HPDE6-E6E7 (cell line): ENCODE data around the gene RNH1.
A peak's percentile ranks its signal among the peaks of the same experiment; 100 is the strongest.

Source experiments
- DNase-seq: peaks from one replicate; pipeline ENCODE4 v3.0.0; 2011; ENCODE audit warnings: missing footprints; ENCODE audit errors: extremely low spot score

RNH1 gene

DNA sequence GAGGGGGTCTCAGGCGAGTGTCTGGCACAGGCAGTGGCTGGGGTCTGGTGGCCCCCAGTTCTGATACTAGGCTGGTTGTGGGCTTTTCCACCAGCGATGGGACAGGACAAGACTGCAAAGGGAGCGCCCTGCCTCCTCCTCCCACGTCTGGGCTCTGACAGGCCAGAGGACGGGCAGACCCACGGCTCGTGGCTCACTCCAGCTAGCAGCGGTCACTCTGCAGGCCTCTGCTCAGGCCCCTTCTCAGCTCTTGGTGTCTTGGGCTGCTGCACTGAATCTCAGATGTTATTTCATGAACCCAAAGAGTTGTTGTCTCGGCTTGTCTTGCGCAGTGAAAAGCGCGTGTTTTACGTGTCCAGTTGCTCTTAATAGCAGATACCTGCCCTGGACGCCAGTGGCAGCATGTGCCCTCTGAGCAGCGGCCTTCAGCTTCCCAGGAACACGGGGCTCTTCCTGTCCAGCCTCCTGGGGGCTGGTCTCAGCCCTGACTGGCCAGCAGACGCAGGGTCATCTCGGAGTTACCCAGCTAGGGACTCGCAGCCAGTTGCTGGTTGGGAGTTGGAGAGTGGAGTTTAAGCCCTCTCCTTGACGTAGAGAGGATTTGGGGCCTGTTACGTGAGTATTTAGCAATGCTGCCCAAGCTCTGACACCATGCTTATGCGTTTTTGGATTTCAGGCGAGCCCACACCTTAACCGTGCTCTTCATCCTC lies 47.4 kb downstream of the RNH1 start:
- no peak for DNase-seq

DNA sequence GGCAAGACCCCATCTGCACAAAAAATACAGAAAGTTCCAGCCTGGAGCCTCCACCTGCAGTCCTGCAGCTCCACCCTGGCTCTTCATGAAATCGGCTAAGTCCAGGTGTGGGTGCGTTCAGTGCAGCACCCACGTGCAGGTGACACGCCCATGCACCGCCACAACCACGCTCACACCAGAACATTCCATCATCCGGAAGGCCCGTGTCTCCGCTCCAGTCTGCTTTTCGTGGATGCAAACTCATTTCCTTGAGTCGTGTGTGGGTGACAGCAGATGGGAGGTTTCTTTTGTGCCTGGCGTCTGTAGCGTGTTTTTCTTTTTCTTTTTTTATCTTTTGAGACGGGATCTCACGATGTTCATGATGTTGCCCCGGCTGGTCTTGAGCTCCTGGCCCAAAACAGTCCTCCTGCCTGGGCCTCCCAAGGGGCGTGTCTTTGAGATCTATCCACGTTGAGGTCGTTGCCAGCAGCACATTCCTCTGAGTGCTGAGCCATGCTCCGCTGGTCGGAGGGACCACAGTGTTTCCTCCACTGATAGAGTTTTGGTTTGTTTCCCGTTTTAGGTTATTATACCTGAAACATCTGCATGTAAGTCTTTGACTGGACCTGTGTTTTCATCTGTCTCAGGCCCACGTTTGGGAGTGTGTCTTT lies 49.8 kb downstream of the RNH1 start:
- DNase-seq: no peak

DNA sequence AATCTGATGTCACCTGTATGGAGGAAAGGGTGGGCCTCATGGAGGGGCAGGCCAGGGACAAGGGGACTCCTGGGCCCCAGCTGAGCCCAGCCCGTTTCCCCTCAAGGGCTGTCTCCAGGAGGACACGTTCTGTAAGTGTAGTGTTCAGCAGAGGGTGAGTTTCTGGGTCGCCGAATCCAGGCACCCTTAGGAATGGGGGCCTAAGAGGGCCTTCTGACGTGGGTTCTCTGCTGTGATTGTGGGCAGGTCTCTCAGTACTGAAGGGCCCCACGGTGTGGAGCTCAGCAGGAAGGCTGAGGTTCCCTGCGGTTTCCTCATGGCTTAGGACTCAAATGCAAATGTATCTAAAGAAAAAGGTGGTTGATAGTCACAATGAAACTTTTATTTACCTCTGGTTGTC lies 50.5 kb downstream of the RNH1 start:
- DNase-seq: no peak

DNA sequence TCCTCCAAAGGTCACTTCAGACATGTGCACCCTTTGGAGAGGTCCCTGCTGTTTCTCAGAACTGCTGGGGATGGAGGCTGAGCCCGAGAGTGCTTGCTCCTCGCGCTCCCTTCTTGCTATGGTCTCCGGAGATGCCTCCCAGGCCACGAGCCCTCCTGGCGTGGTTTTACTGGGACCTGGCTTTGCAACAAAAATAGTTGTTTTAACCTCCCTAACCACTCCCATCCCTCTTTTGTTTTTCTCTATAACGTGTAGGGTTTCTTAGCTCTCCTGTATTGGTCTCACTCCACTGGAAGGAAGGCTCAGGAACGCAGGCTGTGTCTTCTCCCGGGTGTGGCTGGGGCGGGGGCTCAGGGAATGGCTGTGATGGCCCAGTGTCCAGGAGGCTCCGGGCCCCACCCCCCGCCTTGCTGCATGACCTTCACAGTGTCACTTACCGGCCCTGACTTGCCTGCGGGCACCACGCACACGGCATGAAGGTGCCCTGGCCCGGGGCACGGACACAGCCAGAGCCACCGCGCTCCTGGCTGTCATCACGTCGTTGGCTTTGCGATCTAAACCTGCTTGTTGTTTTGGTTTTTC lies 51.4 kb downstream of the RNH1 start:
- no peak for DNase-seq

DNA sequence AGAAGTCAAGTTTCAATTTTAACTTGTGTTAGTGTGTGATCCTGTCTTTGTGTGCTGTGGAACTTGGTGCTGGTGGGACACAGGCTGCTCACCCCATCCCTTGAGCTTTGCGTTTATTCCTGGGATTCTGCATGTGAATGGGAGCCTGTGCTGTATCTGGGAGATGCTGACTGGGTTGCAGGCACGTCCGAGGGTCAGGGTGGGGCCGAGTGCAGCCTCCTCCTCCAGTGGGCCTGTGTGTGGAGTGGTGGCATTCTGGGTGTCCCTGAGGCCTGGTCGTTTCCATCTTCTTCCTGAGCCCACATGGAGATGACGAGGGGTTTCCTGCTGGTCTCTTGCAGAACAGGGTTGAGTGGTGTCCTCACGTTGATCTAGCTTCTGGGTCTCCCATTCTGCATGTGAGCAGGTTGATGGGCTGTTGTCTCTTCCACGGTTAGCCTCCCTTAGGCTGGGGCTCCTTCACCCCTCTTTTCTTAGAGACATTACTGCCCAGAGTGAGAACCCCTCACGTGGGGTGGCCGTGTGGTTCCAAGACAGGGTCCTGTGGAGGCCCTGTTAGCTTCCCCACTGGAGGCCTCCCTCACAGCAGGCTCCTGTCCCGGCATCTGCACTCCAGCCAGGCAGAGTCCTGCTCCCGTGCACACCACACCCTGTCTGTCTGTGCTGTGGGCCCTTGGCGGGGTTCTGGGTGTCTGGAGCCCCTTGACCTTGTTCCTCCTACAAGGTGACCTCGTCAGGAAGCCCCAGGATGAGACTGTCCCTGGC lies 52.1 kb downstream of the RNH1 start:
- no peak for DNase-seq

DNA sequence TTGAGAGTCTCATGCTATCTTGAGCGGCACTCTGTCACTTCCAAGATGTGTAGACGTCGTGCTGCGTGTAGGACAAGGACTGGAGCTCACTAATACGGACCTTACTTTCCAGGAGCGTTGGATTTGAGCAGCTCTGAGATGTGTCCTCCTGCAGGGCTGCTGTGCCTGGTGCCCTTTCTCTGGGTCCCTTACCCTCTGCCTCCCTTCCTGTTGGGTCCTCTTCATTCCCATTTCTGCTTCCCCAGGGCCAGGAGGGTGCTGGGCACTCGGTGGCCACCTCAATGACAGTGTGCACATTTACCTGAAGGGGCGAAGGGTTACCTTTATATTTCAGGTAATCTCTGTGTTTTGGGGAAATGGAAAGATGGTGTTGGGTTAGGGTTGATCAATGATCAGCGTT lies 53.0 kb downstream of the RNH1 start:
- DNase-seq: no peak

DNA sequence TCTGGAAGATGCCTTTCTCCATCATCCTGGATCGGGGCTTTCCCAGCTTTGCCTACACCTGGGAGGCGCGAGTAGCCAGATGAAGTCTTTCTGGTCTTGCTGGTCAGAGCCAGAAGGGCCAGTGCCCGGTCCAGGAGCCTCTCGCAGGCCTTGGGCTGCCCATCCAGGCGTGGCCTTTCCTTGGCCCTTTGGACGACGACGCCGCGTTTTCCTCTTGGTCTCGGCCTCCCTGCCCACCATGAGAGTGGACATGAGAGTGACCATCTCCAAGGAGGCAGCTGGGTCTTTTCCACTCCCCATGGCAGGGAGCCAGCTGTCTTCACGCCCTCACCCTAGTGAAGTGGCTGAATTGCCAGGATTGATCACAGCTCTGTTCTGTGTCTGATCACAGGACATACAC lies 53.5 kb downstream of the RNH1 start:
- DNase-seq: no peak

DNA sequence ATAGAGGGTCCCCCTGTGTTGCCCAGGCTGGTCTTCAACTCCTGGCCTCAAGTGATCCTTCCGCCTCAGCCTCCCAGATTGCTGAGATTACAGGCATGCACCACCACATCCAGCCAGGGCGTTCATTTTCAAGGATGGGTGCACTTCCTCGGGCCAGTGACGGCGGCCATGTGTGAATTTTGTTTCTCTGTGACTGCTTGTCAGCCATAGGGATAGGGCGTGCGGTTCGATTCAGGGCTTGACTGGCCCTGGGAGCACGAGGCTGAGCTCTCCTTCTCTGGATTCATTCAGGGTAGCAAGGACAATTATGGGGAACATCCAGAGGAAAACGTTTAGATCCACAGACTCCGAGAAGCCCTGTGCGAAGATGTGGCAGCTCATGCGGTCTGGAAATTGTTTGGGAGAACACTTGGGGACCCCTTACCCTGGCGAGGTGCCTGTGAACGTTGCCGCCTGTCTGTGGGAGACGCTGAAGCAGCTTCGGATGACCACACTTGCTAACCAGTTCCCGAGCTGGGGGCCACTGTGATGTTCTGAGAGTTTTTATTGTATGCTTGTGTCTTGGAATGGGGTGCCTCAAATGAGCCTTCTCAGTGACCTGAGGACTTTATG lies 54.0 kb downstream of the RNH1 start:
- no peak for DNase-seq

DNA sequence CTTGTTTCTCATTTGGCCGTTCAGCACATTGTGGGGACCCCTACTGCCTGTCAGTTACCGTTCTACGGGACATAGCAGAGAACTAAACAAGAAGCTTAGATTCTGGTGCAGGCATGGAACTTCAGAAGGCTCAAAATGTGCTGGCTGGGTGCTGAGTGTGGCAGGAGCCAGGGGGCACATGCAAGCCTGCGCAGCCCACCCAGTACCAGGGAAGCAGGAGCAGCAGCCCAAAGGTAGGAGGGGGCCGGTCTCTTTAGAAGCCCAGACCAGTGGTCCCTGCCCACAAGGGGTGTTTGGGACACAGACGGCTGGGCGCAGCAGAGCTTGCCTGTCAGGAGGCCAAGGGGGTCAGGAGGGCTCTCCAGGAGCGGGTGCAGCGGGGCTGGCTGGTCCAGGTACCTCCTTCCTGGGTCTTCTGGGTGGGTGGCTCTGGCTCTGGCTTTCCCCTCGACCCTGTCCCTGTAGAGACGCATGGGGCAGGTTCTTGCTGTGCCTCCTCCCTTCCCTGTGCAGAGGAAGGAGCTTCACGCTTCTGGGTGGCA lies 54.8 kb downstream of the RNH1 start:
- no peak for DNase-seq

DNA sequence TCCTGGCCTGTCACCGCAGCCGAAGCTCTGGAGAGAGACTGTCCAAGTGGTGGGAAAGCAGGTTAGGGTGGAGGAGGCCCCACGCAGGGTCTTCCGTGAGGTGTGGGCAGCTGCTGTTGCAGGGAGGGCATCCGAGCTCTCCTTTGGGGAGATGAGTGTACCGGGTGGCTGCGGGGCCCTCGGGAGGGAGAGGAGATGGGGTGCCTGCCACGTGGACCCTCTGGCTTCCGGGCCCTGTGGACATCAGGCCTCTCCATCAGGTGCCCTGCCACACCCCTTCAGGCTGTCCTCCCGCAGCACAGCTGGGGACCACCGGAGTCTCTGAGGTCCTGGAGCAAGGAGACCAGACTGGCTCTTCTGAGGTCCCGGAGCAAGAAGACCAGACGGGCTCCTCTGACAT lies 55.3 kb downstream of the RNH1 start:
- no peak for DNase-seq

DNA sequence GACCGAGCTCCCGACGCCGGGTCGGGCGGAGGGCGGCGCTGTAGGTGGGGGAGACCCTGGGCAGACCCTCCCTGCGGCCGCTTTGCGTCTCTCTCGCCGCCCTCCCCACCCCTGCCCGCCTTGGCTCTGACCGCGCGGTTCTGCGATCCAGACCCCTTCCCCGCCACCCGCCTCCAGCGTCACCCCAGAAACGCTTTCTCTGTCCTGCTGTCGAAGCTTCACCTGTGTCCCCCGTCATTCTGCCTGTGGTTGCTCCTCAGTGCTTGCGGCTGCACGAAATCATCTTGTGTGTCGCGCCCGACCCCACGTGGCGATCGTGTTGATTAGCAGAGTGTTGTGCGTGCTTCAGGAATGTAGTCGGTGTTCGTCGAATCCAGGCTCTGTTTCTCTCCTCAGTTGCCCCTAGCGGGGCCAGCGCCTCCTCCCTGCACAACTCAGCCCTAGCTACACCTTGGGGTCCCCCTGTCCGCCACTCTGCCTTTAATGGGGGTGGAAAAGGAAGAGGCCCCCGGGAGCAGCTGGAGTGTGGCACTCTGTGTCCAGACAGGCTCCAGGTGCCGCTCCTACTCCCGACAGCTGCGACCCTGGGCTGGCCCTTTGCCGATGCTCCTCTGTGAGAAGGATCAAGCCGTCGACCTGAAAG lies 56.1 kb downstream of the RNH1 start:
- peak; percentile 54 for DNase-seq

DNA sequence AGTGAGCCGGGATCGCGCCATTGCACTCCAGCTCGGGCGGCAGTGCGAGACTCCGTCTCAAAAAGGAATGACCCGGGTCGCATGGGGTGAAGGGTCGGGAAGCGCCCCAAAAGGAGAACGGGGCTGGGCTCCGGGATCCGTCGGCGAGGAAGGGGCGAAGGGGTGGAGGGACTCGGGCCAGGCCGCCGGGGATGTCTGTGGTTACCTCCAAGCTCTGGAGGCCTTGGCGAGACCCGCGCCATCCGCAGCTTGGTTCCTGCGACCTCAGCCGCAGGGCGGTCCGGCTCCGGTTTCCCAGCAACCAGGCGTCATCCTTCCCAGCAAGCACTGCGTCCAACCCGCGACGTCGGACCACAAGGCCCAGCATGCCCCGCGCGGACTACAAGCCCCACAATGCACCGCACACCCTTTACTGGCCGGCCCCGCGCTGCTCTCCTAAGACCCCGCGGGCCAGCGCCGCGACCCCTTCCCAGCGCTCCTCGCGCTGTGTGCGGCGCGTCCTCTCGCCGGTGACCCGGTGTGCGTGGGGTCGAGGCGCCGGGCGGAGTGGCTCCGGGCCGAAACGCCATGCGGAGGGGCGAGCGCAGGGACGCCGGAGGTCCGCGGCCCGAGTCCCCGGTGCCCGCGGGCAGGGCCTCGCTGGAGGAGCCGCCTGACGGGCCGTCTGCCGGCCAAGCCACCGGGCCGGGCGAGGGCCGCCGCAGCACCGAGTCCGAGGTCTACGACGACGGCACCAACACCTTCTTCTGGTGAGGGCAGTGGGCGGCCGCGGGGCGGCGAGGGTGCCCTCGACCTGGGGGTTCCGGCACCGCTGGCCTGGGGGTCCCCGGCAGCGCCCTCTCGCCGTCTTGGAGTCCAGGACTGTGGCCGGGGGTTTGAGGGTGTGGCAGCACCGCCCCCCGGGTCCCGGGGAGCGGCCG lies 56.9 kb downstream of the RNH1 start, which contains the start of gene PTDSS2:
Gene PTDSS2, plus strand, starts transcription at position 391 of the 920 bp plus-strand sequence. Its CDS starts 177 bp downstream, at position 568.
- peak; percentile 74 for DNase-seq

DNA sequence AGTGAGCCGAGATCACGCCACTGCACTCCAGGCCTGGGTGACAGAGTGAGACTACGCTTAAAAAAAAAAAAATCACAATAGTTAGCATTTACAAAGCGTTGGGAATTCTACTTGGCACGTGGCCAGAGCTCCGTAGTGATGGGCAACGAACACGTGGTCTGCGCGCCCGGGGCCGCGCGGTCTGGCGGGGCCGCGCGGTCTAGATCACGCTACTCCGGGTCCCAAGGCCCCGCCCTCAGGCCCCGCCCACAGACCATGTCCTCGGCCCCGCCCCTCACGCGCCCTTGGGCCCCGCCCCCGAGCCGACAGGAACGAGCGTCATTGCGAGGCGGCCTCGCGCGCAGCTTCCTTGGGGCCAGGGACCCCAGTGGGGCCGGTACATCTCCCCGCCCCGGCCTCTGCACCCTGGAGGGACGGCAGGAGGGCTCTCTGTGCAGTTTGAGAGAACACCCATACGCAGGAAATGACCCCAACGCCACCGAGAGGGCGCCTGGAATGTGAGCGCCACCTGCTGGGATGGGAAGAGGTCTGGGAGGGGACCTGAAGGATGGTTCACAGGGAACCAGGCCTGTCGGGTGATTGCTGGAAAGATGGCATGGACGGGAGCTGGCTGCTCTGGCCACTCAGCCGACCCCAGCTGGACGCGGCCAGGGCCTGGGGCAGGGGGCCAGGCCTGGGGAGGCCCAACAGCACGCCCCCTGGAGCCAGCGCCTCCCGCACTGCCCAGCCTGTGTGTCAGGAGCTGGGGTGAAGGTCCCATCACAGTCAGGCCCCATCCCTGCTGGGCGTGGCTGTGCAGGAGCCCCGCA lies 58.9 kb downstream of the RNH1 start:
- peak; percentile 78 for DNase-seq

DNA sequence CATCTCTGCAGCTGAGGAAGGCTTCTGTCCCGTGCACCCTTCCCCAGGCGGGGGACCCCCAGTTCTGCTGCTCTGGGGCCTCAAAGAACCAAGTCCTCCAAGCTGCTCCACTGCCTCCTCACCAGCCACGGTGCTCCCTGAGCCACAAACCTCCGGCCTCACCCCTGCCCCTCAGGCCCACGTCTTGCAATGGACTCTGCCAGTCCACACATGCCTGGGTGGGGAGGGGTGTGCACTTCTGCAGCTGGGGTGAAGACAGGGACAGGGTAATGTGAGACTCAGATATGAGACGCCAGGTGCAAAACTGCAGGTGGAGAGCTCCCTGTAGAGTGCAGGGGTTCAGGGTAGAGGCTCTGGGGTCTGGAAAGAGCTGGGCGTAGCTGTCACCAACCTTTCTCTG lies 60.2 kb downstream of the RNH1 start:
- DNase-seq: no peak

DNA sequence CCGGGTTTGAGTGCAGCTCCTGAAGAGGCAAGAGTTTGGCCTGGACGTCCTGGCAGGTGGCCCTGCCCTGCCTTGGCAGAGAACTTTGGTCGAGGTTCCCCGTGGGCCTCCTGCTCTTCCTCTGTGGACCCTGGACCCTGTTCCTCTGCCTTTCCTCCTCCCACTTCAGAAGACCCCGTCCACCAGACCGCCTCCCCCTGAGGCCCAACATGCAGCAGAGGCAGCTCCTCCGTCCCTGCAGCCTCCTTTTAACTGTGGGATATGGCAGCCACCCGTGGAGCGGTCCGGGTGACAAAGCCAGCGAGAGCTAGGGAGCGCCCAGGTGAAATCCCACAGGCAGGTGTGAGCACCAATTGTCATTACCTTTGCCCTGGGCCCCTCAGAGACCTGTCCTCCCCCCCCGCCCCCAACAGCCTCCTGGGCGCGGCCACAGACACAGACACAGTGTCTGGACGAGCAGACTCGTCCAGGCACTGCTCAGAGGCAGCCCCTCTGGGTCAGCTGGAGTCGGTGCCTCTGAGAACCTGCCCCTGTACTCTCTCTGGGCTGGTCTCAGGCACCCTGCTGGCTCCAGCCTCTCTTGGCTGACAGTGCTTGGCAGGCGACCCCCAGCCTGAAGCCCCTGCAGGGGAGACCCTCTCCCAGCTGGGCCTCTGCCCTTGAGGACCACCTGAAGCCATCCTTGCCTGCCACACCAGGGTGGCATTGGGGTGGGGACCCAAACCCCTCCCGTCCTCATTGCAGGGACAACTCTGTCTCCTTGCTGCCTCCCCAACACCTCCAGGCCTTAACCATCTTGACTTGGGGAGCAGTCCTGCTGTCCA lies 61.1 kb downstream of the RNH1 start:
- DNase-seq: no peak
